ENCODE results near the gene SAFB.

The SAFB gene

GRCh38 chr19:5694956-5695648 lies 72.2 kb downstream of the SAFB start:
- no peaks in the 10 kb centered on the region for H3K9me3 ChIP-seq (ENCODE audit: insufficient read depth, low read length, severe bottlenecking)
- TF ChIP-seq, protein P1, sequence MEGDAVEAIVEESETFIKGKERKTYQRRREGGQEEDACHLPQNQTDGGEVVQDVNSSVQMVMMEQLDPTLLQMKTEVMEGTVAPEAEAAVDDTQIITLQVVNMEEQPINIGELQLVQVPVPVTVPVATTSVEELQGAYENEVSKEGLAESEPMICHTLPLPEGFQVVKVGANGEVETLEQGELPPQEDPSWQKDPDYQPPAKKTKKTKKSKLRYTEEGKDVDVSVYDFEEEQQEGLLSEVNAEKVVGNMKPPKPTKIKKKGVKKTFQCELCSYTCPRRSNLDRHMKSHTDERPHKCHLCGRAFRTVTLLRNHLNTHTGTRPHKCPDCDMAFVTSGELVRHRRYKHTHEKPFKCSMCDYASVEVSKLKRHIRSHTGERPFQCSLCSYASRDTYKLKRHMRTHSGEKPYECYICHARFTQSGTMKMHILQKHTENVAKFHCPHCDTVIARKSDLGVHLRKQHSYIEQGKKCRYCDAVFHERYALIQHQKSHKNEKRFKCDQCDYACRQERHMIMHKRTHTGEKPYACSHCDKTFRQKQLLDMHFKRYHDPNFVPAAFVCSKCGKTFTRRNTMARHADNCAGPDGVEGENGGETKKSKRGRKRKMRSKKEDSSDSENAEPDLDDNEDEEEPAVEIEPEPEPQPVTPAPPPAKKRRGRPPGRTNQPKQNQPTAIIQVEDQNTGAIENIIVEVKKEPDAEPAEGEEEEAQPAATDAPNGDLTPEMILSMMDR (IDR thresholded peaks at IDR 0.05; ENCODE audit: borderline replicate concordance, extremely low read depth, low read length, poor library complexity, severe bottlenecking): no peak
- TF ChIP-seq EZH2 (IDR thresholded peaks at IDR 0.05; ENCODE audit: borderline replicate concordance, low read depth, low read length, severe bottlenecking): no peak
- H3K79me2 ChIP-seq (ENCODE audit: insufficient read depth, low read length): peaks cover 75% of the 10 kb centered on the region
- no peak overlapping the region for H2AFZ ChIP-seq (ENCODE audit: low read depth, low read length)
- DNase-seq (no peak), ATAC-seq (ENCODE audit: insufficient read depth, low read depth) (no peak)
- no peak overlapping the region for H3K4me2 ChIP-seq (ENCODE audit: insufficient read depth, low read length)
- no peak overlapping the region for H3K27ac ChIP-seq (ENCODE audit: low read length)
- no peaks in the 10 kb centered on the region for H3K27me3 ChIP-seq (ENCODE audit: insufficient read depth, low read length, poor library complexity)
- H3K4me3 ChIP-seq (ENCODE audit: low read depth in 1 of 2, low read length in 2 of 2): no peak overlapping the region
- peaks cover 89% of the 10 kb centered on the region for H4K20me1 ChIP-seq (ENCODE audit: insufficient read depth, low read length)
- no peak overlapping the region for H3K9ac ChIP-seq (ENCODE audit: low read depth, low read length)
- peaks cover 26% of the 10 kb centered on the region for H3K4me1 ChIP-seq (ENCODE audit: insufficient read depth, low read length)
- H3K36me3 ChIP-seq (ENCODE audit: insufficient read depth, low read length): peaks cover 86% of the 10 kb centered on the region

DNA sequence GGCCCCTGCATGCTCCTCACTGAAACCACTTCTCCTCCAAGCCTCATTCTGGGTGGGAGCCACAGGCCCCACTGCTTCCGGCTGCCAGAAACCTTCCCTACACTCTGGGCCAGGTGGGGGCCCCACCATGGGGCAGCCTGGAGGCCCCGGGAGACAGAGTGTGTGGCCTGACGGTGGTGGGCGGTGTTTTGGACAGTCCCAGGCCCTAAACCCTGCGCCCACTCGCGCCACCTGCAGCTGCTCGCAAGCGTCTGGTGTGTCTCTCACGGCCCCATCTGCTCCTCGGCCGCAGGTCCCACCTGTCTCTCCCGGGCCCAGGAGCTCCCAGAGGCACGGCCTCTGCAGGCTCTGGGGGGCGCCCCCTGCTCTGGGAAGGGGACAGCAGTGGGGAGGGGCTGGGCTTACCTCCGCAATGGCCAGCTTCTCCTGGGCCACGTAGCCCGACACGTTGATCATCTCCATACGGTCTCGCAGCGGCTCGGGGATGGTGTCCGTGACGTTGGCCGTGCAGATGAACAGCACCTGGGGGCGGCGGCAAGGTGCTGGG lies 72.8 kb downstream of the SAFB start:
- Histone ChIP-seq H3K27me3 (ENCODE audit: insufficient read depth, low read length, poor library complexity) (no peaks in the 10 kb centered on the region), H3K9me3 (ENCODE audit: insufficient read depth, low read length, severe bottlenecking) (no peaks in the 10 kb centered on the region), H3K79me2 (ENCODE audit: insufficient read depth, low read length) (peaks cover 69% of the 10 kb centered on the region), H3K4me1 (ENCODE audit: insufficient read depth, low read length) (peaks cover 26% of the 10 kb centered on the region), H3K4me2 (ENCODE audit: insufficient read depth, low read length) (no peak overlapping the region), H4K20me1 (ENCODE audit: insufficient read depth, low read length) (peaks cover 89% of the 10 kb centered on the region), H2AFZ (ENCODE audit: low read depth, low read length) (no peak overlapping the region), H3K36me3 (ENCODE audit: insufficient read depth, low read length) (peaks cover 87% of the 10 kb centered on the region), H3K4me3 (ENCODE audit: low read depth in 1 of 2, low read length in 2 of 2) (no peak overlapping the region), H3K27ac (ENCODE audit: low read length) (no peak overlapping the region), H3K9ac (ENCODE audit: low read depth, low read length) (no peak overlapping the region)
- TF ChIP-seq, protein P1 (IDR thresholded peaks at IDR 0.05; ENCODE audit: borderline replicate concordance, extremely low read depth, low read length, poor library complexity, severe bottlenecking): no peak
- TF ChIP-seq EZH2 (IDR thresholded peaks at IDR 0.05; ENCODE audit: borderline replicate concordance, low read depth, low read length, severe bottlenecking): no peak
- DNase-seq (no peak), ATAC-seq (ENCODE audit: insufficient read depth, low read depth) (no peak)

DNA sequence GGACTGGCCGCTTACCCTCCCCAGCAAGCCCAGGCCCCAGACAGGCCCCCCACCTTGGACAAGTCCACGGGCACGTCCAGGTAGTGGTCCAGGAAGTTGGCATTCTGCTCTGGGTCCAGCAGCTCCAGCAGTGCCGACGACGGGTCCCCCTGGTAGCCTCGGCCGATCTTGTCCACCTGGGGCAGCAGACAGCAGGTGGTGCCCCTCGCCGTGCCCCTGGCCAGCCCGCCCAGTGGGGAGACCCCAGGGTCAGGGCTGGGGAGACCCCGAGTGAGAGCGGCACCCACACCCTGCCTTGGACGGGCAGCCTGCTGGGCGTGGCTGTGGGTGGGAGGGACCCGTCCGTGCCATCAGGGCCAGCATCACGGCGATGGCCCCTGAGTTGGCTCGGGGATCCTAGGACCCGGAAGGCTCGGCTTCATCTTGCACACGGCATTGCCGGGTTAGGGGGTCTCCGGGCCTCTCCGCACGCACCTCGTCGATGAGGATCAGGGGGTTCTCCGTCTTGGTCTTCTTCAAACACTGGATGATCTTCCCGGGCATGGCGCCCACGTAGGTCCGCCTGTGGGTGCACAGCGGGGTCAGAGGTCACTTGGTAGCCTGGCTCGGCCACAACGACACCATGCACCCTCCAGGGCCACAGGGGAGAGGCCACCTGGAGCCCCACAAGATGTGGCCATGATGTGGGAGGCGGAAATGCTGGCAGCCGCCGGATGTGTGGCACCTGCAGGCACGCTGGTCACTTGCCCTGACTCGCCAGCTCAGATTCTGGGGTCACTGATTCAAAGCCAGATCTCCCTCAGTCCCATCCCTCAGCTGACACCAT lies 73.5 kb downstream of the SAFB start:
- Histone ChIP-seq H3K27ac (ENCODE audit: low read length) (no peak overlapping the region), H3K4me2 (ENCODE audit: insufficient read depth, low read length) (no peak overlapping the region), H2AFZ (ENCODE audit: low read depth, low read length) (no peak overlapping the region), H3K79me2 (ENCODE audit: insufficient read depth, low read length) (peaks cover 64% of the 10 kb centered on the region), H3K4me3 (ENCODE audit: low read depth in 1 of 2, low read length in 2 of 2) (no peak overlapping the region), H3K27me3 (ENCODE audit: insufficient read depth, low read length, poor library complexity) (no peaks in the 10 kb centered on the region), H3K36me3 (ENCODE audit: insufficient read depth, low read length) (peaks cover 87% of the 10 kb centered on the region), H3K9me3 (ENCODE audit: insufficient read depth, low read length, severe bottlenecking) (no peaks in the 10 kb centered on the region), H4K20me1 (ENCODE audit: insufficient read depth, low read length) (peaks cover 83% of the 10 kb centered on the region), H3K9ac (ENCODE audit: low read depth, low read length) (no peak overlapping the region), H3K4me1 (ENCODE audit: insufficient read depth, low read length) (peaks cover 25% of the 10 kb centered on the region)
- TF ChIP-seq, protein P1 (IDR thresholded peaks at IDR 0.05; ENCODE audit: borderline replicate concordance, extremely low read depth, low read length, poor library complexity, severe bottlenecking): no peak
- no peak for TF ChIP-seq EZH2 (IDR thresholded peaks at IDR 0.05; ENCODE audit: borderline replicate concordance, low read depth, low read length, severe bottlenecking)
- no peak for DNase-seq
- ATAC-seq (ENCODE audit: insufficient read depth, low read depth): no peak

All from DND-41 (cell line).